ENCODE measurements around the gene P3H2.

GRCh38 chr3:190155752-190156151 lies 35.1 kb upstream of the P3H2 start:
- no peak for TF ChIP-seq CTCF (conservative IDR thresholded peaks at IDR 0.05; ENCODE audit: low read depth, low read length)
- TF ChIP-seq EZH2 (IDR thresholded peaks at IDR 0.05; ENCODE audit: borderline replicate concordance, low read depth, low read length, poor library complexity, severe bottlenecking) = no peak

Measured in A673 (cell line).